Measurements from ENCODE around the gene CMSS1. TPM values are rescaled to one million over a fixed set of nuclear protein-coding genes. Genes with fewer than 3 reads are reported as not detected.

CMSS1 gene
- total RNA-seq, 1 experiment from 2014 or later: 86.3 TPM

DNA sequence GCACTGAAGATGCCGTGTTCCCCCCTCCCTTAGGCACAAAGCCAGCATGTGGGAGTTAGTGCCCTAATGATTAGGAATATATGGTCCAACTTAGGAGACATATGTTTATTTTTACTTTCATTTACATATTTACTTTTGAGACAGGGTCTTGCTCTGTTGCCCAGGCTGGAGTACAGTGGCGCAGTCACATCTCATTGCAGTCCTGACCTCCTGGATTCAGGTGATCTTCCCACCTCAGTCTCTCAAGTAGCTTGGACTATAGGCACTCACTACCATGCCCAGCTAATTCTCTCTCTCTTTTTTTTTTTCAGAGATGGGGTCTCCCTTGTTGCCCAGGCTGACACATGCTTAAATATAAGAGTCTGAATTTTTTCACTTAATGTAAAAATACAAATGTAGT lies 391.5 kb downstream of the CMSS1 start:
- intact Hi-C loops (cut with micrococcal nuclease; ENCODE audit: unreplicated experiment) (no loop called here), in situ Hi-C loops (cut with HindIII; ENCODE audit: low pct_unique_long_range_greater_than_20kb, low sequenced_read_pairs) (no loop called here)
- CTCF ChIA-PET: no interaction called here
- Histone ChIP-seq H3K36me3 (ENCODE audit: control insufficient read depth, insufficient read depth, low read length) (no peaks in the 10 kb centered on the region), H3K27me3 (ENCODE audit: control insufficient read depth, insufficient read depth, low read length) (no peaks in the 10 kb centered on the region), H3K27ac (ENCODE audit: low read length) (no peak overlapping the region), H3K4me1 (ENCODE audit: control insufficient read depth, insufficient read depth, low read length) (no peaks in the 10 kb centered on the region), H3K9me3 (ENCODE audit: control insufficient read depth, insufficient read depth, low read depth, low read length) (no peaks in the 10 kb centered on the region), H3K4me3 (ENCODE audit: low read depth in 2 of 2, low read length in 2 of 2) (no peak overlapping the region)
- POLR2A ChIA-PET: no interaction called here
- no peak for DNase-seq (ENCODE audit: low read depth, low spot score)
- no TSS peak for BruUV-seq (replicated peaks)
- TF ChIP-seq TCF7L2 (IDR thresholded peaks at IDR 0.05; ENCODE audit: low read depth, low read length) (no peak), SIN3A (IDR thresholded peaks at IDR 0.05; ENCODE audit: borderline replicate concordance, insufficient read depth, low read depth, low read length) (no peak), CTCF (IDR thresholded peaks at IDR 0.05) (no peak), POLR2AphosphoS5 (IDR thresholded peaks at IDR 0.05; ENCODE audit: low read depth, low read length) (no peak)
- TF ChIP-seq, protein P1, sequence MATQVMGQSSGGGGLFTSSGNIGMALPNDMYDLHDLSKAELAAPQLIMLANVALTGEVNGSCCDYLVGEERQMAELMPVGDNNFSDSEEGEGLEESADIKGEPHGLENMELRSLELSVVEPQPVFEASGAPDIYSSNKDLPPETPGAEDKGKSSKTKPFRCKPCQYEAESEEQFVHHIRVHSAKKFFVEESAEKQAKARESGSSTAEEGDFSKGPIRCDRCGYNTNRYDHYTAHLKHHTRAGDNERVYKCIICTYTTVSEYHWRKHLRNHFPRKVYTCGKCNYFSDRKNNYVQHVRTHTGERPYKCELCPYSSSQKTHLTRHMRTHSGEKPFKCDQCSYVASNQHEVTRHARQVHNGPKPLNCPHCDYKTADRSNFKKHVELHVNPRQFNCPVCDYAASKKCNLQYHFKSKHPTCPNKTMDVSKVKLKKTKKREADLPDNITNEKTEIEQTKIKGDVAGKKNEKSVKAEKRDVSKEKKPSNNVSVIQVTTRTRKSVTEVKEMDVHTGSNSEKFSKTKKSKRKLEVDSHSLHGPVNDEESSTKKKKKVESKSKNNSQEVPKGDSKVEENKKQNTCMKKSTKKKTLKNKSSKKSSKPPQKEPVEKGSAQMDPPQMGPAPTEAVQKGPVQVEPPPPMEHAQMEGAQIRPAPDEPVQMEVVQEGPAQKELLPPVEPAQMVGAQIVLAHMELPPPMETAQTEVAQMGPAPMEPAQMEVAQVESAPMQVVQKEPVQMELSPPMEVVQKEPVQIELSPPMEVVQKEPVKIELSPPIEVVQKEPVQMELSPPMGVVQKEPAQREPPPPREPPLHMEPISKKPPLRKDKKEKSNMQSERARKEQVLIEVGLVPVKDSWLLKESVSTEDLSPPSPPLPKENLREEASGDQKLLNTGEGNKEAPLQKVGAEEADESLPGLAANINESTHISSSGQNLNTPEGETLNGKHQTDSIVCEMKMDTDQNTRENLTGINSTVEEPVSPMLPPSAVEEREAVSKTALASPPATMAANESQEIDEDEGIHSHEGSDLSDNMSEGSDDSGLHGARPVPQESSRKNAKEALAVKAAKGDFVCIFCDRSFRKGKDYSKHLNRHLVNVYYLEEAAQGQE (IDR thresholded peaks at IDR 0.05; ENCODE audit: insufficient read depth in 1 of 2, low read depth in 2 of 2, low read length in 1 of 2): no peak
- no peak for ATAC-seq

GRCh38 chr3:100209948-100210771 lies 392.5 kb downstream of the CMSS1 start:
- Histone ChIP-seq H3K4me3 (ENCODE audit: low read depth in 2 of 2, low read length in 2 of 2) (no peak overlapping the region), H3K27me3 (ENCODE audit: control insufficient read depth, insufficient read depth, low read length) (no peaks in the 10 kb centered on the region), H3K27ac (ENCODE audit: low read length) (no peak overlapping the region), H3K4me1 (ENCODE audit: control insufficient read depth, insufficient read depth, low read length) (no peaks in the 10 kb centered on the region), H3K9me3 (ENCODE audit: control insufficient read depth, insufficient read depth, low read depth, low read length) (no peaks in the 10 kb centered on the region), H3K36me3 (ENCODE audit: control insufficient read depth, insufficient read depth, low read length) (no peaks in the 10 kb centered on the region)
- CTCF ChIA-PET: no interaction called here
- in situ Hi-C loops (cut with HindIII; ENCODE audit: low pct_unique_long_range_greater_than_20kb, low sequenced_read_pairs): no loop called here
- ATAC-seq: peak; percentile 45; the same call in 1 of the 2 replicates
- no TSS peak for BruUV-seq (replicated peaks)
- POLR2A ChIA-PET: no interaction called here
- intact Hi-C loops (cut with micrococcal nuclease; ENCODE audit: unreplicated experiment): no loop called here
- TF ChIP-seq SIN3A (IDR thresholded peaks at IDR 0.05; ENCODE audit: borderline replicate concordance, insufficient read depth, low read depth, low read length): no peak
- TF ChIP-seq CTCF (IDR thresholded peaks at IDR 0.05): no peak
- no peak for TF ChIP-seq TCF7L2 (IDR thresholded peaks at IDR 0.05; ENCODE audit: low read depth, low read length)
- TF ChIP-seq POLR2AphosphoS5 (IDR thresholded peaks at IDR 0.05; ENCODE audit: low read depth, low read length): no peak
- TF ChIP-seq, protein P1 (IDR thresholded peaks at IDR 0.05; ENCODE audit: insufficient read depth in 1 of 2, low read depth in 2 of 2, low read length in 1 of 2): no peak
- DNase-seq (ENCODE audit: low read depth, low spot score): no peak
